Stomach smooth muscle (tissue), 2 donors: ENCODE results near the gene CNOT3.
"Not testable (repeated sequence)": the region's sequence is repeated elsewhere in the genome, so short reads cannot be mapped to it uniquely, and the experiment has no call there.

Source experiments
- H3K27ac ChIP-seq: one replicate; pipeline ENCODE4 v1.7.0; 2013; ENCODE audit warnings: mild to moderate bottlenecking, low read length, inconsistent platforms
- H3K27me3 ChIP-seq, 2 donors: one replicate each; pipeline ENCODE4 v1.7.0; 2013; ENCODE audit warnings: low read length in 2 of 2; ENCODE audit not compliant: insufficient read depth in 2 of 2, control insufficient read depth in 1 of 2
- H3K36me3 ChIP-seq, 2 donors: one replicate each; pipeline ENCODE4 v1.7.0; 2013; ENCODE audit warnings: low read length in 2 of 2; ENCODE audit not compliant: control insufficient read depth in 2 of 2, insufficient read depth in 2 of 2
- H3K4me1 ChIP-seq: one replicate; pipeline ENCODE4 v1.7.0; 2013; ENCODE audit warnings: low read length; ENCODE audit not compliant: control insufficient read depth, insufficient read depth
- H3K4me3 ChIP-seq, 2 donors: one replicate each; pipeline ENCODE4 v1.7.0; 2013; ENCODE audit warnings: low read length in 2 of 2
- H3K9ac ChIP-seq, 2 donors: one replicate each; pipeline ENCODE4 v1.7.0; 2013; ENCODE audit warnings: low read length in 2 of 2, mild to moderate bottlenecking in 1 of 2
- H3K9me3 ChIP-seq, 2 donors: one replicate each; pipeline ENCODE4 v1.7.0; 2013; ENCODE audit warnings: low read length in 2 of 2; ENCODE audit not compliant: control insufficient read depth in 2 of 2
- donor health status: healthy.
- donor health status: Pancreatic carcinoma.

Gene CNOT3

GRCh38 chr19:54160854-54161253, 23.3 kb downstream of the CNOT3 start:
- Histone ChIP-seq H3K9ac (peak overlapping the region; percentile 75 to 90), H3K4me1 (peaks cover 37% of the 10 kb centered on the region), H3K4me3 (peak overlapping the region; percentile 81 to 84), H3K9me3 (no peaks in the 10 kb centered on the region), H3K27ac (peak overlapping the region; percentile 94), H3K27me3 (peaks cover 9 to 12% of the 10 kb centered on the region in 2 donors), H3K36me3 (peaks cover 11 to 12% of the 10 kb centered on the region in 2 donors)

GRCh38 chr19:54162241-54162805, 24.8 kb downstream of the CNOT3 start:
- Histone ChIP-seq H3K9me3 (no peaks in the 10 kb centered on the region), H3K27me3 (peaks cover 9 to 12% of the 10 kb centered on the region in 2 donors), H3K27ac (no peak overlapping the region), H3K9ac (no peak overlapping the region), H3K4me1 (peaks cover 35% of the 10 kb centered on the region), H3K36me3 (peaks cover 0 to 2% of the 10 kb centered on the region in 2 donors), H3K4me3 (peak overlapping the region; percentile 42 to 68)

GRCh38 chr19:54162884-54163283, 25.3 kb downstream of the CNOT3 start:
- Histone ChIP-seq H3K27ac (no peak overlapping the region), H3K27me3 (peaks cover 9 to 12% of the 10 kb centered on the region in 2 donors), H3K4me1 (peaks cover 35% of the 10 kb centered on the region), H3K9ac (no peak overlapping the region), H3K4me3 (peak overlapping the region; percentile 42 to 68), H3K9me3 (no peaks in the 10 kb centered on the region), H3K36me3 (peaks cover 0 to 2% of the 10 kb centered on the region in 2 donors)

- Histone ChIP-seq H3K36me3 (no peaks in the 10 kb centered on the region), H3K27ac (no peak overlapping the region), H3K4me3 (peak overlapping the region in 1 of 2 donors; percentile 35), H3K27me3 (peaks cover 9 to 17% of the 10 kb centered on the region in 2 donors), H3K9ac (no peak overlapping the region), H3K4me1 (peaks cover 24% of the 10 kb centered on the region), H3K9me3 (no peaks in the 10 kb centered on the region)
Observed at GRCh38 chr19:54164369-54165068, 27.0 kb downstream of the CNOT3 start.

GRCh38 chr19:54165222-54165621, 27.7 kb downstream of the CNOT3 start:
- Histone ChIP-seq H3K9ac (no peak overlapping the region), H3K27ac (no peak overlapping the region), H3K27me3 (peaks cover 9 to 17% of the 10 kb centered on the region in 2 donors), H3K36me3 (no peaks in the 10 kb centered on the region), H3K9me3 (no peaks in the 10 kb centered on the region), H3K4me3 (no peak overlapping the region), H3K4me1 (peaks cover 21% of the 10 kb centered on the region)

- peaks cover 14 to 23% of the 10 kb centered on the region in 2 donors for H3K27me3 ChIP-seq
- no peaks in the 10 kb centered on the region for H3K9me3 ChIP-seq
- H3K4me3 ChIP-seq = no peak overlapping the region
- H3K36me3 ChIP-seq = no peaks in the 10 kb centered on the region
- H3K9ac ChIP-seq = no peak overlapping the region
- H3K27ac ChIP-seq = no peak overlapping the region
- peaks cover 7% of the 10 kb centered on the region for H3K4me1 ChIP-seq
Observed at GRCh38 chr19:54168174-54168917, 30.8 kb downstream of the CNOT3 start.

GRCh38 chr19:54169149-54169740, 31.7 kb downstream of the CNOT3 start:
- Histone ChIP-seq H3K9me3 (no peaks in the 10 kb centered on the region), H3K9ac (no peak overlapping the region), H3K27ac (no peak overlapping the region), H3K4me3 (no peak overlapping the region), H3K4me1 (peaks cover 6% of the 10 kb centered on the region), H3K36me3 (no peaks in the 10 kb centered on the region), H3K27me3 (peaks cover 18 to 21% of the 10 kb centered on the region in 2 donors)

GRCh38 chr19:54171736-54172431, 34.3 kb downstream of the CNOT3 start:
- H3K36me3 ChIP-seq, H3K27ac ChIP-seq, H3K9ac ChIP-seq, H3K4me3 ChIP-seq, H3K9me3 ChIP-seq, H3K4me1 ChIP-seq: not testable (repeated sequence)
- peaks cover 8 to 11% of the 10 kb centered on the region in 2 donors for H3K27me3 ChIP-seq

- H3K9me3 ChIP-seq = no peaks in the 10 kb centered on the region
- H3K9ac ChIP-seq = no peak within 1 kb of the TSS
- no peak within 1 kb of the TSS for H3K27ac ChIP-seq
- H3K4me1 ChIP-seq = peaks cover 3% of the 10 kb centered on the region
- H3K4me3 ChIP-seq = peak within 1 kb of the TSS in 1 of 2 donors; percentile 52
- H3K36me3 ChIP-seq = peaks cover 0 to 2% of the 10 kb centered on the region in 2 donors
- H3K27me3 ChIP-seq = peaks cover 8 to 11% of the 10 kb centered on the region in 2 donors
Observed at GRCh38 chr19:54172471-54173358, 35.2 kb downstream of the CNOT3 start, which contains the start of gene TMC4. Gene TMC4 (minus strand): TSS chr19:54173160. CDS start chr19:54173117, 43 bp downstream.
